HUES6 (cell line): ENCODE results near the gene CYFIP2.

Experiments used
- H3K27ac ChIP-seq: 2 replicates; pipeline ENCODE4 v1.7.0; 2013; ENCODE audit warnings: low read depth, mild to moderate bottlenecking, low read length, inconsistent platforms
- H3K27me3 ChIP-seq: 2 replicates; pipeline ENCODE4 v1.6.1; 2013; ENCODE audit warnings: low read length; ENCODE audit not compliant: control insufficient read depth, insufficient read depth
- H3K36me3 ChIP-seq: 2 replicates; pipeline ENCODE4 v1.6.1; 2013; ENCODE audit warnings: low read length; ENCODE audit not compliant: control insufficient read depth, insufficient read depth
- H3K4me1 ChIP-seq: 2 replicates; pipeline ENCODE4 v1.6.1; 2013; ENCODE audit warnings: low read length; ENCODE audit not compliant: control insufficient read depth, insufficient read depth
- H3K4me3 ChIP-seq: 2 replicates; pipeline ENCODE4 v1.5.1; 2013; ENCODE audit warnings: low read depth, low read length
- H3K9ac ChIP-seq: one replicate; pipeline ENCODE4 v1.6.1; 2013; ENCODE audit warnings: mild to moderate bottlenecking, low read length
- H3K9me3 ChIP-seq: 2 replicates; pipeline ENCODE4 v1.6.1; 2013; ENCODE audit warnings: low read depth, low read length; ENCODE audit not compliant: control insufficient read depth, insufficient read depth

The CYFIP2 gene

DNA sequence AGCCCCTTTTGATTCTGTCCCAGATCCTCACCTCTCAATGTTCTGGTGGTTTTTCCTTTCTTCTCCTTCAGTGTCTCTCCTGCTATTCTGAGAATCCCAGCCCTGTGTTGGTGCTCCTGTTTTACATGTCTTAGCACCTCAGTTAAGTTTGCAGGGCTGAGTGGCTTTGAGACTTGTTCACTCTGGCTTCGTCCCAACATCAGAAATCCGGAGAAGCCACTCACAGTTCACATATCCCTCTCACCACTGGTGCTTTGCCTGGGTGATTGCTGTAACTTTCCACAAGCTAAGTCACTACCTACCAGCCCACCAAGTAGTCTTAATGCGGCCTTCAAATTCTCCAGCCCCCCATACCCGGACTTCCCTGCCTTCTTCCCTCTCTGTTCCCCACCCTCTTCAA, 40.2 kb downstream of the CYFIP2 start:
- Histone ChIP-seq H3K27ac (no peak overlapping the region), H3K4me3 (no peak overlapping the region), H3K9me3 (no peaks in the 10 kb centered on the region), H3K36me3 (peaks cover 12% of the 10 kb centered on the region; the same call in 1 of the 2 replicates), H3K4me1 (peaks cover 3% of the 10 kb centered on the region; the same call in 1 of the 2 replicates), H3K9ac (no peak overlapping the region), H3K27me3 (no peaks in the 10 kb centered on the region)

DNA sequence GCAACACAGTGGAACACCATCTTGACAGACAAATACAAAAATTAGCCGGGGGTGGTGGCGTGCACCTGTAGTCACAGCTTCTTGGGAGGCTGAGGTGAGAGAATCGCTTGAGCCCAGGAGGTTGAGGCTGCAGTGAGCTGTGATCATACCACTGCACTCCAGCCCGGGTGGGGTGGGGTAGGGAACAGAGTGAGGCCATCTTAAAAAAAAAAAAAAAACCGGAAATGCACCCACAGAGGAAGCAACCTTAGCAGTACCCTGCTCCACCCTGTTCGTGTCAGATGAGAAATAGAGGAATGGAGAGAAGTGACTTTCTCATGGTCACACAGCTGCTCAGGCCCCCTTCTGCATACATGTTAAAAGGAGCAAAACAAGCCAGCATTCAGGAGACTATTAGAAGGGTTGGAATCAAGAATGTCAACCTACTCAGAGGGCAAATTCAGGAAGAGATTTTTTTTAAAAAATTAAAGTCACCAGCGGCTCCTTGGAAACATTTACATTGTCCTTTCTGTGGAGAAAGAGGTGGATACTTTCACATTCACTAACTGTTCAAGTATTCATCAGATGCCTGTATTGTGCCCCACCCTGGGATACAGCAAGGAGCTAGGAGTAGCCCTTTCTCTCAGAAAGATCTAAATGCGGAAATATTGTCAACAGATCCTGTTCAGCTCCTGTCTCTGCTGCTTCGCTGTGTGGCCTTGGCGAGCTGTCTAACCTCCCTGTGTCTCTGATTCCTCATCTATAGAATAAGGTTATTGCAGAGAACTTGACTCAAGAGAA, 41.0 kb downstream of the CYFIP2 start:
- Histone ChIP-seq H3K27me3 (no peaks in the 10 kb centered on the region), H3K4me1 (peaks cover 3% of the 10 kb centered on the region; the same call in 1 of the 2 replicates), H3K36me3 (peaks cover 15% of the 10 kb centered on the region; the same call in 1 of the 2 replicates), H3K9ac (no peak overlapping the region), H3K4me3 (no peak overlapping the region), H3K9me3 (no peaks in the 10 kb centered on the region), H3K27ac (no peak overlapping the region)

GRCh38 chr5:157308836-157309465, 43.0 kb downstream of the CYFIP2 start:
- H3K27me3 ChIP-seq = no peaks in the 10 kb centered on the region
- H3K9me3 ChIP-seq = no peaks in the 10 kb centered on the region
- no peak overlapping the region for H3K4me3 ChIP-seq
- no peak overlapping the region for H3K27ac ChIP-seq
- H3K36me3 ChIP-seq = peaks cover 6% of the 10 kb centered on the region; the same call in 1 of the 2 replicates
- peaks cover 3% of the 10 kb centered on the region; the same call in 1 of the 2 replicates for H3K4me1 ChIP-seq
- H3K9ac ChIP-seq = no peak overlapping the region

GRCh38 chr5:157309796-157310195, 43.9 kb downstream of the CYFIP2 start:
- Histone ChIP-seq H3K27me3 (no peaks in the 10 kb centered on the region), H3K36me3 (peaks cover 10% of the 10 kb centered on the region; the same call in 1 of the 2 replicates), H3K4me3 (no peak overlapping the region), H3K9ac (no peak overlapping the region), H3K4me1 (peaks cover 3% of the 10 kb centered on the region; the same call in 1 of the 2 replicates), H3K9me3 (no peaks in the 10 kb centered on the region), H3K27ac (no peak overlapping the region)

GRCh38 chr5:157311595-157311994, 45.7 kb downstream of the CYFIP2 start:
- no peak overlapping the region for H3K27ac ChIP-seq
- H3K27me3 ChIP-seq = no peaks in the 10 kb centered on the region
- peaks cover 23% of the 10 kb centered on the region for H3K36me3 ChIP-seq
- H3K9ac ChIP-seq = no peak overlapping the region
- no peak overlapping the region for H3K4me3 ChIP-seq
- peaks cover 3% of the 10 kb centered on the region; the same call in 1 of the 2 replicates for H3K4me1 ChIP-seq
- H3K9me3 ChIP-seq = no peaks in the 10 kb centered on the region

DNA sequence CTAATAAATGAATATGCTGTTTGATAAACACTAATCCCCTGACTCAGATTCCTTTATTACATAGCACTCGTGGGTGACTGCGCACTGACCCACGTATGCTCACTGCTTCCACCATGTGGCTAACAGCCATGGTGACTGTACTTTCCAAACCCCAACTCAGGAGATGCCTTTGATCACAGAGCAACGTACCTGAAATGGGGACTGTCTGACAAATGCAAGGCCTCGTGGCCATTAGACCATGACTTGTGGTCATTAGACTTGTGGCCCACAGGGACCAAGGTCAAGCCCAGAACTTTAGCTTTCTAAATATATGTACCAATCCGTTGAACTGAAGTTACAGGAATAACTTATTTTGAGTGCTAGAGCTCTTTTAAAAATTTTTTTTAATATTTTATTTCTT, 46.6 kb downstream of the CYFIP2 start:
- Histone ChIP-seq H3K27ac (no peak overlapping the region), H3K36me3 (peaks cover 25% of the 10 kb centered on the region), H3K9me3 (no peaks in the 10 kb centered on the region), H3K4me1 (peaks cover 3% of the 10 kb centered on the region; the same call in 1 of the 2 replicates), H3K9ac (no peak overlapping the region), H3K27me3 (no peaks in the 10 kb centered on the region), H3K4me3 (no peak overlapping the region)

GRCh38 chr5:157322581-157322980, 56.7 kb downstream of the CYFIP2 start:
- Histone ChIP-seq H3K9me3 (no peaks in the 10 kb centered on the region), H3K9ac (no peak overlapping the region), H3K4me1 (no peaks in the 10 kb centered on the region), H3K27me3 (no peaks in the 10 kb centered on the region), H3K27ac (no peak overlapping the region), H3K36me3 (peaks cover 47% of the 10 kb centered on the region), H3K4me3 (no peak overlapping the region)

- Histone ChIP-seq H3K27me3 (no peaks in the 10 kb centered on the region), H3K9ac (no peak overlapping the region), H3K36me3 (peaks cover 47% of the 10 kb centered on the region), H3K4me1 (no peaks in the 10 kb centered on the region), H3K9me3 (no peaks in the 10 kb centered on the region), H3K4me3 (no peak overlapping the region), H3K27ac (no peak overlapping the region)
Measured at GRCh38 chr5:157323107-157323706, 57.3 kb downstream of the CYFIP2 start.

- H3K27ac ChIP-seq = no peak overlapping the region
- H3K9ac ChIP-seq = no peak overlapping the region
- H3K4me3 ChIP-seq = no peak overlapping the region
- H3K4me1 ChIP-seq = no peaks in the 10 kb centered on the region
- H3K27me3 ChIP-seq = no peaks in the 10 kb centered on the region
- H3K9me3 ChIP-seq = no peaks in the 10 kb centered on the region
- H3K36me3 ChIP-seq = peaks cover 43% of the 10 kb centered on the region
Measured at GRCh38 chr5:157324237-157324636, 58.3 kb downstream of the CYFIP2 start.

DNA sequence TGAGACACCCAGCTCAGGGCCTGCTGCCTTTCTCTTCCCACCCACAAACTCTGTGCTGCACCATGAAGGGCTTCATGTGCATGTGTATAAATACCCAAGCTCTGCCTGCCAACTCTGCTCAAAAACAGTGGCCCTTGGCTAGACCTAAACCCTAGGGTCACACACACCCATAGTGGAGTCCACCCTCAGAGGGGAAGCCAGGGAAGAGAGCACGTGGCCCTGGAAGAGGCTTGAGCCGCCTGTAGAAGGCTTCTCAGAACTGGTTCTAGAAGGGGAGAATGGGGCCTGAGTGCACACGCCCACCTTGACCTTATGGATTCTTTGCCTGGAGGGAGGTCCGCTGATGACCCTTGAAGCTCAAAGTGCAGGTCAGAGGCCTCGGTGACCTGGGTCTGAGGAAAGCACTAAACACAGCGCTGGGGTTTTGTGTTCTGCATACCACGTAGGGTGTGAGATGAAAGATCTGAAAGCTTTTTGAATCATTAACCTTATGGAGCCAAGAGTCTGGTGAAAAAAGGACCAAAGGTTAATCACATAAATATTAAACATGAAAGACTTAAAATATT, 60.6 kb downstream of the CYFIP2 start:
- no peak overlapping the region for H3K27ac ChIP-seq
- H3K9ac ChIP-seq = no peak overlapping the region
- no peak overlapping the region for H3K4me3 ChIP-seq
- peaks cover 49% of the 10 kb centered on the region for H3K36me3 ChIP-seq
- H3K27me3 ChIP-seq = no peaks in the 10 kb centered on the region
- no peaks in the 10 kb centered on the region for H3K4me1 ChIP-seq
- H3K9me3 ChIP-seq = no peaks in the 10 kb centered on the region

DNA sequence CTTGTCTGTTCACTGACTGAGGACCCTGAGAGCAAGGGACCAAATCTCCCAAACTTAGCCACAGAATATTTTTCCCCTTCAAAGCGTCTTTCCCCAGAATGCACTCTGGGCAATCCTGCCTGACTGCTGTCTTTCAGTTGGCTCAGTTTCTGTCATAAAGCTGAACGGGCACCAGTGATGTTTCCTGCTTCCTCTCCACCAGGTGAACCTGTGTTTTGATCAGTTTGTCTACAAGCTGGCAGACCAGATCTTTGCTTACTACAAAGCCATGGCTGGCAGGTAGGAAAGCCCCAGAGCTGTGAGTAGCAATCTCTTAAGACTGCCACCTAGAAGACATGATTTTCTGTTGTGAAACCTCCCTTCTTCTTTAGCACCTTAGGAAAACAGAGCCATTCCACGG, 61.8 kb downstream of the CYFIP2 start:
- Histone ChIP-seq H3K36me3 (peaks cover 59% of the 10 kb centered on the region), H3K4me1 (no peaks in the 10 kb centered on the region), H3K27ac (no peak overlapping the region), H3K27me3 (no peaks in the 10 kb centered on the region), H3K9ac (no peak overlapping the region), H3K4me3 (no peak overlapping the region), H3K9me3 (no peaks in the 10 kb centered on the region)
